HL-60 (cell line): ENCODE data around the gene CKS2.

Experiments used
- REST ChIP-seq: IDR thresholded peaks from 2 replicates; pipeline ENCODE4 v1.6.1; 2012; ENCODE audit warnings: low read depth; ENCODE audit not compliant: insufficient replicate concordance
- SPI1 ChIP-seq: IDR thresholded peaks from 2 replicates; pipeline ENCODE4 v1.6.1; 2012; ENCODE audit warnings: low read depth, mild to moderate bottlenecking, borderline replicate concordance
- TF ChIP-seq, protein P1 (sequence below): IDR thresholded peaks from one replicate; pipeline ENCODE4 v1.5.1; 2011; ENCODE audit warnings: low read length, control low read depth, inconsistent platforms; ENCODE audit not compliant: insufficient read depth

DNA sequence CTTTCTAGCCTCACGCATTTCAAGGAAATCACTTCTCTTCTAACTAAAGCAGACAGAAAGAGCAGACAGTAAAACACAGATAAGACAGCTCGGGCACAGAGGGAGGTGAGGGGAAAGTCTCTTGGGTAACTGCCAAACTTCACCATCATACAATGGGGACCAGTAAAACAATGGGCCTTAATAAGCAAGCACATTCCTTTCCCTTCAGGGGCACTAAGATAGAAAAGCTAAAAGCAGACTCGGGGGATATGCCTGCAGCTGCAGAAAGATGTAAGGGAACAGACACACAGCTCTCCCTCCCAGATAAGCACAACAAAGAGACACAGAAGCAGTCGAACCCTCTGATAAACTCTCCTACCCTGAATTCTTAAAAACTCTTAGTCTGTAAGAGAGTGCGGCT is 15.6 kb upstream of the CKS2 start:
- TF ChIP-seq, protein P1, sequence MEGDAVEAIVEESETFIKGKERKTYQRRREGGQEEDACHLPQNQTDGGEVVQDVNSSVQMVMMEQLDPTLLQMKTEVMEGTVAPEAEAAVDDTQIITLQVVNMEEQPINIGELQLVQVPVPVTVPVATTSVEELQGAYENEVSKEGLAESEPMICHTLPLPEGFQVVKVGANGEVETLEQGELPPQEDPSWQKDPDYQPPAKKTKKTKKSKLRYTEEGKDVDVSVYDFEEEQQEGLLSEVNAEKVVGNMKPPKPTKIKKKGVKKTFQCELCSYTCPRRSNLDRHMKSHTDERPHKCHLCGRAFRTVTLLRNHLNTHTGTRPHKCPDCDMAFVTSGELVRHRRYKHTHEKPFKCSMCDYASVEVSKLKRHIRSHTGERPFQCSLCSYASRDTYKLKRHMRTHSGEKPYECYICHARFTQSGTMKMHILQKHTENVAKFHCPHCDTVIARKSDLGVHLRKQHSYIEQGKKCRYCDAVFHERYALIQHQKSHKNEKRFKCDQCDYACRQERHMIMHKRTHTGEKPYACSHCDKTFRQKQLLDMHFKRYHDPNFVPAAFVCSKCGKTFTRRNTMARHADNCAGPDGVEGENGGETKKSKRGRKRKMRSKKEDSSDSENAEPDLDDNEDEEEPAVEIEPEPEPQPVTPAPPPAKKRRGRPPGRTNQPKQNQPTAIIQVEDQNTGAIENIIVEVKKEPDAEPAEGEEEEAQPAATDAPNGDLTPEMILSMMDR = no peak
- TF ChIP-seq SPI1 (no peak), REST (no peak)
